NCI-H526 (cell line): ENCODE data around the gene ALK.

Source experiments
- DNase-seq, 2 experiments: peaks; one replicate each; lab custom pipeline; 2025; lab: John Stamatoyannopoulos, UW

The ALK gene

DNA sequence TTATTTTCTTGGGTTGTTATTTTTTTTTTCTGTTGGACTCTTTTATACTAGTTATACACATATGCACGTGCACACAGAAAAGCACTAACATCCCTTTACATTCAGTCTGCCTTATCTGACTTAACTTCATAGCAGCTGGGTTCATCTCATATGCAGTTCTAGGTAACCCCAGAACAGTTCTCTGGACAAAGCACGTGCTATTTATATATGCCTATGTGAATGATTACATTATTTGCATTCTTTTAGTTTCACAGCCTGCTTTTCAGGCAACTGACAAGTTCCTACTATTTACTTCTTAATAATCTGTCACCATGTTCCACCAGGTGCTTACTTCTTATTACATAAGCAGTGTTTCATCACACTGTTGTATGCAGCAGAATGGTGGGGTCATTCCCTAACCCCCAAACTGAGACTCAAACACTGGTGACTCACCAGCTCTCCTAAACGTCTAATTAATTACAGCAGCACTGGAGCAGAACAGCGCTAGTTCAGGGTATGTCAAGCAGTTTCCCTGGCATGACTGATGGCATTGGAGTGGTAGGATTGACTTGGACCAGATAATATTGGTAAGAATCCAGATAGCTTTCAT lies 433.3 kb downstream of the ALK start:
- DNase-seq = no peak

- no peak for DNase-seq
Observed at GRCh38 chr2:29485631-29486030, 435.8 kb downstream of the ALK start.

GRCh38 chr2:29485117-29485516 lies 436.3 kb downstream of the ALK start:
- DNase-seq = no peak

DNA sequence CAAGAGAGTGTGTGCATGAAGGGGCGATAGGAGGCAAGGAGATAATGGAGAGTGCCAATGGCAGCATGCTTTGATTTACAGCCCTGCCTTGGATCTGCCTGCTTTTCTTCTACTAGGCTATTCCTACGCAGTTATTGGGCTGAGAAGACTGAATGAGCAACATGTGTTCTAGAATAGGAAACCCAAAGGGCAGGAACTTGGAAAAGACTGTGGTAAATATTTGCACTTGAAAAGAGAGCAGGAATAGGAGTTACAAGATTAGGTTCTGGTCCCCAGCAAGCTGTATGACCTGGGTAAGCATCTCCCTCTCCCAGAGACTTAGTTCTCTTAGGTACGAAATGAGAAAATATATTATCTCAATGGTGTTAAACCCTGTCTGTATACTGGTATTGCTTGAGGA lies 438.5 kb downstream of the ALK start:
- no peak for DNase-seq

- no peak for DNase-seq
Observed at GRCh38 chr2:29482348-29482747, 439.0 kb downstream of the ALK start.

DNA sequence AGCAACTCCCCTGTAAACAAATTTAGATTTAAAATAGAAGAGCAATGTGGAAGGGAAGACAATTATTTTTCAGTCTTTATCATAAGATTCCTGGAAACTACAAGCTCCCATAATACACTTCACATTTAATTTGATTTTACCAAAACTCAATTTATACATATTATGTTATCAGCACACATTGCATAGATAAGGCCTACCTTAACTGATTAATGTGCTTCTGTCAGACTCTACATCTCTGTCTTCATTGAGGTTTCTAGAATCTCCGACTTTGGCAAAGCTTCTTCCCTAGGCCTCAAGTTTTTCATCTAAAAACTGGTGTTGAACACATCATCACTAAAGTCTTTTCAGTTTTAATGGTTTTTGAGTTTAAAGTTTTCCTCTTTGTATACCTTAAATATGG lies 440.1 kb downstream of the ALK start:
- DNase-seq = no peak

GRCh38 chr2:29480426-29480825 lies 441.0 kb downstream of the ALK start:
- DNase-seq = no peak

GRCh38 chr2:29479401-29479800 lies 442.0 kb downstream of the ALK start:
- DNase-seq = no peak

- no peak for DNase-seq
Observed at GRCh38 chr2:29478641-29479040, 442.7 kb downstream of the ALK start.

DNA sequence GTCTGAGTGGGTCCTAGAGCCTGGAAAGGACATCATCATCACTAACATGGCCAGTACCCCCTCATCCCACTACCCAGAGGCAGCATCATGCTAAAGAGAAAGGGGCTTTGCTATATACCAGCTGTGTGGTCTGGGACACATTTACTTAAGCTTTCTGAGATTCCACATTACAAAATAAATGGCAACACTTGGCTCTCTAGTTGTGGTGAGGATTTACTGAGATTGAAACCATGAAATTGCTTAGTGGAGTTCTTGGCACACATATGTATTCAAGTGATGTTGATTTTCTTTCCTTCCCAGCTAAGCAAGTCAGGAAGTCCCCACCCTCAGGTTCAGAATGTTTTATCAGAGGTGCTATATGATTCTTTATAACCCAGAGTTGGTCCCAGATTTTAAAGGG lies 444.2 kb downstream of the ALK start:
- no peak for DNase-seq

- DNase-seq = no peak
Observed at GRCh38 chr2:29475499-29475898, 445.9 kb downstream of the ALK start.

GRCh38 chr2:29469961-29470360 lies 451.4 kb downstream of the ALK start:
- no peak for DNase-seq

- DNase-seq = no peak
Observed at GRCh38 chr2:29469516-29469915, 451.9 kb downstream of the ALK start.

GRCh38 chr2:29463181-29463900 lies 458.0 kb downstream of the ALK start:
- DNase-seq = no peak

- DNase-seq = no peak
Observed at GRCh38 chr2:29462293-29462692, 459.1 kb downstream of the ALK start.

GRCh38 chr2:29460190-29460589 lies 461.2 kb downstream of the ALK start:
- DNase-seq = no peak

- DNase-seq = no peak
Observed at GRCh38 chr2:29459445-29460179, 461.8 kb downstream of the ALK start.

- DNase-seq = no peak
Observed at GRCh38 chr2:29456429-29456828, 465.0 kb downstream of the ALK start.

DNA sequence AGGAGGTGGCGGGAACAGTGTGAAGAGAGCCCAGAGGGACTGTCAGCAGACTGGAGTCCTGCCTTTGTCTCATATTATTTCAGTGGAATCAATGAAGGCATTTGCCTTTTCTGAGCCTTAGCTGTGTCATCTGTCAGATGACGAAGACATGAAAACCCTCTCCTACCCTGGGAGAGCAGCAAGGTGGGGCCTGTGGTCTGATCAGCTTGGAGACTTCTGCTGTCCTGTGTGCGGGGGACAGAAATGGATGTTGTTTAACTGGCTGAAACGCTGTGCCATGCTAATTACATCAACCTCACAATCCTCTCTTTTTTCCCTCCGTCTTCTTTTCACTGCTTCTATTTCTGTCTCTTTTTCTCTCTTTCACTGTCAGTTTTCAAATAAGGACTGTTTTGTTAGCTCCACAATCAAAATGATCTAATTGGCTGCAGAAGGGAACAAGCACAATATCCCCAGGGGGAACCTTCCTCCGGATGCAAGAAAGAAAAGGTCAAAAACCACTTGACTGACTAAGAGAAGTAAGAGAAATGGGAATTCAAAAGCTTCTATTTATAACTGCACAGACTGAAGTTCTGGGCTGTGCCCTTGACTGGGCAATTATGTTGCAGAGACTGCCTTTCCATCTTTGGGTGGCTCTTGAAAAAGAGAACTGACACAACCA lies 466.1 kb downstream of the ALK start:
- no peak for DNase-seq

DNA sequence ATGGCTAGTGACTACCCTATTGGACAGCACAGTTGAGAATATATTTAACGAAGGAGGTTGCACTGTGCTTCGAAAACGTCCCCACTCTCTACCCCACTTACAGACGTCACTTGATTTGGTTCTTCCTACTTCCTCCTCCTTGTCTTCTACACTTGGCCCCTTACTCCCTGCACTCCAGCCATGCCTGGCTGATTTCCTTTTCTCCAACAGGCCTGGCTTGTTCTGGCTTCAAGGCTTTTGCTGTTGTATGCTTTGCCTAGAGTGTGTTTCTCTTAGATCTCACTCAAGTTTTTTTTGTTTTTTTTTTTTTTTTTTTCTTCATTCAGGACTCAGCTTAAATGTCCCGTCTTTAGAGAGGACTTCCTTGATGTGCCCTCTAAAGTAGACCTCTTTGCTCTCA lies 469.4 kb downstream of the ALK start:
- DNase-seq = no peak

DNA sequence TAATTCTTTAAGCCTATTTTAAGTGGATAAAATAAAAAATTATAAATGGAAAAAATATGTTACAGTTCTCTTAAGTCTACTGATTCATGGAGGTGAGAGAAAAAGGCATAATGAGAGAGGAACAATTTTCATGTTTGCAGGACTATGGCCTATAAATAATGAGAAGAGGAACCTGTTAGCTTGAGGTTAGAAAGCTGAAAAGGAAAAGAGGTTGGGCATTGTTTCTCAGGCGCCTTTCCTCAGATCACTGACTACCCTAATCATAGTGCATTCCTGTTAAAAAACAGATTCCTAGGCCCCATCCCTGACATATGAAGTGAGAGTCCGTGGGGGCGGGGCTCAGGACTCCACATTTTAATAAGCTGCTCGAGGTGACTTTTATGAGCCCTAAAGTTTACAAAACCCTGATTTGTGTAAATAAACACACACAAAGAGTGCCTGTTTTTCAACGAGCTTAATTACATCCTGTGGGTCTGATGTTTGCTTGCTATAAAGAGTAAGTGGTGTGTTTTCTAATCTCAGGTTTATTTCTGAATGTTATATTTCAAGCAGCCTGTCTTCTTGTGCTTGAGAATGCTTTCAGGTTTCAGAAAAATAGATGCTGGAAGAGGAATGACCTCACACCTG lies 470.7 kb downstream of the ALK start:
- DNase-seq = peak; percentile 15 to 23

GRCh38 chr2:29449499-29449898 lies 471.9 kb downstream of the ALK start:
- DNase-seq = no peak
